GM08714 (cell line): ENCODE measurements around the gene HOXA3.

Experiments used
- H3K4me3 ChIP-seq: fragments of 200-500 bp; sonication (Bioruptor generic); 2 replicates; pipeline ENCODE4 v1.5.1; 2014; ENCODE audit warnings: mild to moderate bottlenecking, low read length, inconsistent platforms
- ZNF274 ChIP-seq: IDR thresholded peaks from 2 replicates; pipeline ENCODE4 v1.6.1; 2012; ENCODE audit warnings: mild to moderate bottlenecking, low read depth, low read length

Gene HOXA3

GRCh38 chr7:27116031-27116961 lies 36.1 kb downstream of the HOXA3 start:
- H3K4me3 ChIP-seq, result no peak overlapping the region
- TF ChIP-seq ZNF274, result no peak

- H3K4me3 ChIP-seq, result no peak overlapping the region
- no peak for TF ChIP-seq ZNF274
Observed at GRCh38 chr7:27115221-27116026, 37.0 kb downstream of the HOXA3 start.

- H3K4me3 ChIP-seq, result no peak overlapping the region
- TF ChIP-seq ZNF274, result no peak
Observed at GRCh38 chr7:27114881-27115220, 37.5 kb downstream of the HOXA3 start.

- no peak for TF ChIP-seq ZNF274
- peak overlapping the region; percentile 6; the same call in 1 of the 2 replicates for H3K4me3 ChIP-seq
Observed at GRCh38 chr7:27113991-27114769, 38.2 kb downstream of the HOXA3 start.

- no peak for TF ChIP-seq ZNF274
- H3K4me3 ChIP-seq, result peak overlapping the region; percentile 23; the same call in 1 of the 2 replicates
Observed at GRCh38 chr7:27112955-27113949, 39.1 kb downstream of the HOXA3 start.

- peak overlapping the region; percentile 23; the same call in 1 of the 2 replicates for H3K4me3 ChIP-seq
- no peak for TF ChIP-seq ZNF274
Observed at GRCh38 chr7:27112361-27112760, 40.0 kb downstream of the HOXA3 start.

GRCh38 chr7:27111751-27112277 lies 40.6 kb downstream of the HOXA3 start:
- no peak for TF ChIP-seq ZNF274
- H3K4me3 ChIP-seq, result no peak overlapping the region

GRCh38 chr7:27111042-27111750 lies 41.2 kb downstream of the HOXA3 start:
- no peak for TF ChIP-seq ZNF274
- H3K4me3 ChIP-seq, result no peak overlapping the region

- no peak for TF ChIP-seq ZNF274
- H3K4me3 ChIP-seq, result no peak overlapping the region
Observed at GRCh38 chr7:27110186-27111031, 42.0 kb downstream of the HOXA3 start.

GRCh38 chr7:27109466-27110185 lies 42.8 kb downstream of the HOXA3 start:
- TF ChIP-seq ZNF274, result no peak
- no peak overlapping the region for H3K4me3 ChIP-seq
